HepG2 (cell line): ENCODE data around the gene RTN1. TPM values are rescaled to one million over a fixed set of nuclear protein-coding genes. Genes with fewer than 3 reads are reported as not detected.

ENCODE experiments used
- ATAC-seq: fragments of 200-7000 bp; cut with Tn5 transposase; 3 replicates; pipeline ENCODE4 v1.9.1; 2020; ENCODE audit warnings: mild to moderate bottlenecking, moderate library complexity
- BruUV-seq: library from RNA; stranded (reverse); fragments of 400-500 nt; replicated peaks from 2 replicates; lab custom pipeline; 2021; lab: Mats Ljungman, UMichigan
- CTCF ChIA-PET: fragments of 300-600 bp; formaldehyde crosslinking; extraction: SDS; loops from one replicate; lab custom pipeline; 2021; ENCODE audit warnings: low total read pairs, inconsistent platforms, low intra/inter-chr PET ratio; lab: Yijun Ruan, JAX
- POLR2A ChIA-PET: fragments of 350-600 bp; sonication (Branson Sonifier 250); formaldehyde crosslinking; loops from one replicate; lab custom pipeline; 2020; ENCODE audit warnings: antibody characterized with exemption, inconsistent platforms; lab: Yijun Ruan, JAX
- DNase-seq: peaks from one replicate; pipeline ENCODE4 v3.0.0-alpha.2; 2015; ENCODE audit warnings: low spot score
- FAIRE-seq: peaks from 3 replicates; lab custom pipeline; 2011; peaks lifted over from hg19 to GRCh38; lab: Jason Lieb, UNC
- H2AFZ ChIP-seq: one replicate; pipeline ENCODE4 v1.6.1; 2011; ENCODE audit warnings: low read length, inconsistent platforms
- H3K27ac ChIP-seq: fragments of 300-600 bp; 3 replicates; pipeline ENCODE4 v1.8.0; 2011; ENCODE audit warnings: mixed run types, mild to moderate bottlenecking, mixed read lengths, low read length, inconsistent platforms; ENCODE audit not compliant: insufficient read depth; ENCODE audit errors: extremely low read length
- H3K27me3 ChIP-seq, 2 experiments: fragments of 200-600 bp in 1 of 2; 2 replicates in 1 of 2; 3 replicates in 1 of 2; pipeline versions ENCODE4 v1.6.0 to v1.8.0; 2011; ENCODE audit warnings: low read length in 2 of 2, mild to moderate bottlenecking in 2 of 2, moderate library complexity in 2 of 2, inconsistent platforms in 1 of 2; ENCODE audit not compliant: insufficient read depth in 2 of 2, control insufficient read depth in 1 of 2
- H3K36me3 ChIP-seq, 2 experiments: fragments of 200-600 bp in 1 of 2; replicated peaks in 1 of 2; 2 replicates in 1 of 2; 3 replicates in 1 of 2; pipeline versions ENCODE4 v1.5.1 to v1.8.0; 2011; ENCODE audit warnings: low read length in 2 of 2, inconsistent platforms in 1 of 2; ENCODE audit not compliant: insufficient read depth in 2 of 2, control insufficient read depth in 1 of 2
- H3K4me1 ChIP-seq: 2 replicates; pipeline ENCODE4 v1.5.1; 2012; ENCODE audit warnings: low read length, inconsistent platforms; ENCODE audit not compliant: insufficient read depth
- H3K4me2 ChIP-seq: 2 replicates; pipeline ENCODE4 v1.6.0; 2011; ENCODE audit warnings: low read depth, low read length, inconsistent platforms
- H3K4me3 ChIP-seq, 3 experiments: fragments of 200-600 bp in 1 of 3; sonication (generic), shearing (Covaris generic) in 1 of 3; replicated peaks in 1 of 3; 2 replicates each; pipeline ENCODE4 v1.5.1; 2011 to 2016; ENCODE audit warnings: low read length in 3 of 3, inconsistent platforms in 2 of 3, low read depth in 2 of 3, mild to moderate bottlenecking in 2 of 3, control low read depth in 1 of 3, mixed read lengths in 1 of 3; ENCODE audit not compliant: insufficient read depth in 1 of 3
- H3K79me2 ChIP-seq: one replicate; pipeline ENCODE4 v1.6.1; 2011; ENCODE audit warnings: low read length, inconsistent platforms; ENCODE audit not compliant: insufficient read depth
- H3K9ac ChIP-seq: 2 replicates; pipeline ENCODE4 v1.6.0; 2011; ENCODE audit warnings: mild to moderate bottlenecking, low read depth, low read length, inconsistent platforms; ENCODE audit not compliant: insufficient read depth
- H3K9me3 ChIP-seq: 2 replicates; pipeline ENCODE4 v1.5.1; 2012; ENCODE audit warnings: mild to moderate bottlenecking, low read length
- H4K20me1 ChIP-seq: 2 replicates; pipeline ENCODE4 v1.6.0; 2011; ENCODE audit warnings: inconsistent platforms, mild to moderate bottlenecking, low read length, moderate library complexity; ENCODE audit not compliant: insufficient read depth
- BCL3 ChIP-seq: sonication (generic); formaldehyde crosslinking; IDR thresholded peaks from 2 replicates; pipeline ENCODE4 v1.5.1; 2020; ENCODE audit warnings: mild to moderate bottlenecking, missing genetic modification reagents, moderate library complexity
- CHD2 ChIP-seq: IDR thresholded peaks from 2 replicates; pipeline ENCODE4 v1.6.1; 2011; ENCODE audit warnings: low read depth, low read length, improper control_type of control experiment
- CSRNP2 ChIP-seq: sonication (generic); formaldehyde crosslinking; conservative IDR thresholded peaks from 2 replicates; pipeline ENCODE4 v1.8.0; 2022; ENCODE audit warnings: low read depth, missing genetic modification reagents
- DMAP1 ChIP-seq: IDR thresholded peaks from 2 replicates; pipeline ENCODE4 v1.6.1; 2016
- RFX1 ChIP-seq: fragments of 450-650 bp; IDR thresholded peaks from 2 replicates; pipeline ENCODE4 v1.6.1; 2017
- U2AF2 ChIP-seq: fragments of 200-400 bp; formaldehyde crosslinking; IDR thresholded peaks from 2 replicates; pipeline ENCODE4 v1.6.1; 2017; ENCODE audit warnings: low read depth, mild to moderate bottlenecking, low read length
- WIZ ChIP-seq: sonication (generic); formaldehyde crosslinking; IDR thresholded peaks from 2 replicates; pipeline ENCODE4 v1.5.1; 2020; ENCODE audit warnings: mild to moderate bottlenecking, missing genetic modification reagents
- ZNF17 ChIP-seq: sonication (generic); formaldehyde crosslinking; IDR thresholded peaks from 2 replicates; pipeline ENCODE4 v1.5.0; 2020; ENCODE audit warnings: mild to moderate bottlenecking, missing genetic modification reagents
- ZNF205 ChIP-seq: IDR thresholded peaks from 2 replicates; pipeline ENCODE4 v1.6.1; 2018; ENCODE audit warnings: missing biosample characterization, missing genetic modification reagents
- ZNF24 ChIP-seq: fragments of 450-650 bp; IDR thresholded peaks from 2 replicates; pipeline ENCODE4 v1.6.1; 2017; ENCODE audit warnings: antibody characterized with exemption, mild to moderate bottlenecking
- ZNF34 ChIP-seq: sonication (generic); formaldehyde crosslinking; IDR thresholded peaks from 2 replicates; pipeline ENCODE4 v1.4.0; 2020; ENCODE audit warnings: mild to moderate bottlenecking, missing genetic modification reagents, borderline replicate concordance
- ZNF441 ChIP-seq: sonication (generic); formaldehyde crosslinking; IDR thresholded peaks from 2 replicates; pipeline ENCODE4 v1.7.0; 2021; ENCODE audit warnings: missing genetic modification reagents, borderline replicate concordance
- ZNF446 ChIP-seq: sonication (generic); formaldehyde crosslinking; IDR thresholded peaks from 2 replicates; pipeline ENCODE4 v1.5.0; 2020; ENCODE audit warnings: mild to moderate bottlenecking, missing genetic modification reagents
- ZNF556 ChIP-seq: sonication (generic); formaldehyde crosslinking; IDR thresholded peaks from 2 replicates; pipeline ENCODE4 v1.4.0; 2020; ENCODE audit warnings: mild to moderate bottlenecking, missing genetic modification reagents, borderline replicate concordance
- ZNF614 ChIP-seq: IDR thresholded peaks from 2 replicates; pipeline ENCODE4 v1.6.1; 2018; ENCODE audit warnings: missing biosample characterization, missing genetic modification reagents, inconsistent platforms, borderline replicate concordance
- ZNF768 ChIP-seq: sonication (generic); formaldehyde crosslinking; IDR thresholded peaks from 2 replicates; pipeline ENCODE4 v1.4.0; 2020; ENCODE audit warnings: missing genetic modification reagents
- ZNF784 ChIP-seq: sonication (generic); formaldehyde crosslinking; IDR thresholded peaks from 2 replicates; pipeline ENCODE4 v1.5.1; 2020; ENCODE audit warnings: missing genetic modification reagents, mild to moderate bottlenecking, borderline replicate concordance
- WGBS: methylation state at CpG from one replicate; pipeline ENCODE4 v1.1.6; 2017; ENCODE audit warnings: low lambda C conversion rate; 5-methylcytosine and 5-hydroxymethylcytosine counted together
- in situ Hi-C: cut with HindIII; loops from 2 replicates; pipeline ENCODE4 v1.10.0; 2017; ENCODE audit warnings: low pct_unique_long_range_greater_than_20kb; ENCODE audit not compliant: extremely low pct_ligation_motif_present
- intact Hi-C: fragments of 100-400 bp; cut with micrococcal nuclease; formaldehyde crosslinking; loops from one replicate; pipeline ENCODE4 v1.10.0; 2022; ENCODE audit not compliant: unreplicated experiment
- polyA plus RNA-seq, 8 experiments: library from polyadenylated mRNA; depleted of rRNA in 3 of 8; stranded (reverse) in 7 of 8; unstranded in 1 of 8; fragments of >200 nt; fragmentation: Illumina TruSeq in 4 of 8; extraction: Trizol in 4 of 8; gene quantifications; 2 replicates each; pipeline versions ENCODE4 v1.2.1 to v1.2.3, GENCODE V29; 2011 to 2016; ENCODE audit warnings: low read depth in 4 of 8, missing spikeins in 1 of 8, mixed read lengths in 1 of 8; ENCODE audit not compliant: insufficient read depth in 1 of 8
- total RNA-seq, 5 experiments: library from RNA; depleted of rRNA; stranded (reverse); fragments of >200 nt; fragmentation: Illumina TruSeq; extraction: Trizol; gene quantifications; 2 replicates each; pipeline ENCODE4 v1.2.3, GENCODE V29; 2016; ENCODE audit warnings: low read depth in 1 of 5

The RTN1 gene
- total and polyA plus RNA-seq, 2 of the 13 experiments (the other 11 are each of a cell fraction or from before 2014, with no cell fraction given): 0.04 to 0.18 TPM

- TF ChIP-seq BCL3 (CRISPR knock-in tag) (no peak), U2AF2 (no peak), CSRNP2 (no peak), ZNF556 (CRISPR knock-in tag) (no peak)
Observed at GRCh38 chr14:59629444-59630287, 240.9 kb downstream of the RTN1 start (continued).

- no TSS peak for BruUV-seq
- 2% methylated on average over 2 of the region's 2 CpGs for WGBS
- ATAC-seq: no peak
- Histone ChIP-seq H3K4me2 (no peak overlapping the region), H3K9me3 (no peaks in the 10 kb centered on the region), H3K36me3 (no peaks in the 10 kb centered on the region), H3K4me1 (peaks cover 8% of the 10 kb centered on the region; the same call in 1 of the 2 replicates), H3K9ac (no peak overlapping the region), H3K27me3 (peaks cover 1 to 3% of the 10 kb centered on the region in 2 experiments; a peak in 2 of 5 replicates), H3K79me2 (no peaks in the 10 kb centered on the region), H4K20me1 (no peaks in the 10 kb centered on the region), H3K27ac (no peak overlapping the region), H2AFZ (no peak overlapping the region), H3K4me3 (no peak overlapping the region)
- intact Hi-C loops: no loop called here
- FAIRE-seq: no peak
- TF ChIP-seq ZNF34 (CRISPR knock-in tag) (no peak), DMAP1 (no peak), ZNF446 (CRISPR knock-in tag) (no peak), ZNF441 (no peak), ZNF205 (CRISPR knock-in tag) (no peak), WIZ (CRISPR knock-in tag) (no peak), ZNF17 (no peak), CHD2 (no peak), ZNF24 (no peak), ZNF768 (CRISPR knock-in tag) (no peak), RFX1 (no peak), ZNF614 (CRISPR knock-in tag) (no peak), ZNF784 (no peak)
- ChIA-PET CTCF (no interaction called here), POLR2A (no interaction called here)
- in situ Hi-C loops: no loop called here
- no peak for DNase-seq
Observed at GRCh38 chr14:59627011-59627520, 243.5 kb downstream of the RTN1 start.
